Measurements from ENCODE around the gene KCNH5.

Gene KCNH5

DNA sequence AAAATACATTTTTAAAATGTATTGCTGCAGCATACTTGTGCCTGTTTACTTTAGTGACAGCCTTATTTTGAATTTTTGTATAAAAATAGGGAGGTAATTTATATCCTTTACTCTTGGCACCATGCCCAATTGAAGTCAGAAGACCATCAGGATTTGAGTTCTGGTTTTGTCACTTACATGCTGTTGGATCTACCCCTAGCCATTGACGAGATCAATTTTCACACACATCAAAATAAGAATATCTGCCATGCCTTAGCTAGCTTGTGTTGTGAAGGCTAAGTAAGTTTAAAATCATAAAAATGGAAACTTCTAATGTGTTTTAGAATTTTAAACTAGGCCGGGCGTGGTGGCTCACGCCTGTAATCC is 381.8 kb downstream of the KCNH5 start:
- DNase-seq, result no peak

- no peak for DNase-seq
Measured at GRCh38 chr14:62662811-62663455, 382.3 kb downstream of the KCNH5 start.

GRCh38 chr14:62661818-62662217 is 383.4 kb downstream of the KCNH5 start:
- DNase-seq, result no peak

GRCh38 chr14:62658631-62659030 is 386.6 kb downstream of the KCNH5 start:
- DNase-seq, result no peak

DNA sequence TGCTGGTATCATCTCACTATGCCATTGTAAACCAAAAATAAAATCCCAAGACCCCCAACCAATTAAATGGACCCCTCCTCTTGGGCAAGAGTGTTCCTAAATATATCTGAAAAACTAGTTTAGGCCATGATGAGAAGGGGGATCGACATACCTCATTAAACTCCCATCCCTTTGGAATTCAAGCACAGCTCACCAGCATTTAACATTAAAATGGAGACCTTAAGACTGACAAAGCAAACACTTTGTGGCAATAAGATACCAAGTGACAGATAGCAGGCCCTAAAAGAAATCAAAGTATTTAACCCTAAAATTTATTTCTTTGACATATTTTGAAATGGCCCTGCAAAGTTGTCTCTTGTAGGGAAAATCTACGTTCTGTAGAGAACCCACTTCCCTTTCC is 387.9 kb downstream of the KCNH5 start:
- DNase-seq, result no peak

DNA sequence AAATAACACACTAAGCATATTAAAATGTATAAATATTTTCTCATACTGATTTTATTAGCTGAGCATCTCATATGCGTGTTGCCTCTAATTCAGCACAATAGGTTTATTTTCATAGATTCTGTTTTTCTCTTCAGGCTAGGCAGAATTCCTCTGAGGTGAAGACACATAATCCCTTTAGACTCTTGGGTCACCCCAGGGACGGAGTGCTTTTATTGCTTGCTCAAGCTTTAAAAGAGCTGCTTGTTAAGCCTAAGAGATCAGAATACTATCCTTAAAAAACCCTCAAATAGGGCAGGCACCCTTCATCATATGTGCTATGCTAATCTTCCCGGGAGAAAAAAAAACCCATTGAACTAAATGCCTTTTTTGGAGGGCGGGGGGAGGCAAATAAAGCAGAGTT is 390.1 kb downstream of the KCNH5 start:
- no peak for DNase-seq

GRCh38 chr14:62654641-62655040 is 390.6 kb downstream of the KCNH5 start:
- DNase-seq, result no peak

Measured in suppressor macrophage treated with lipopolysaccharide for 1 hour (primary cell).